HepG2 (cell line): Measurements from ENCODE around the gene SIRT7. TPM values are rescaled to one million over a fixed set of nuclear protein-coding genes. Genes with fewer than 3 reads are reported as not detected.

ENCODE experiments used
- GPN1 ChIP-seq: sonication (generic); formaldehyde crosslinking; IDR thresholded peaks from 2 replicates; pipeline ENCODE4 v1.5.1; 2020; ENCODE audit warnings: missing genetic modification reagents, borderline replicate concordance
- HCFC1 ChIP-seq: fragments of 150-350 bp; IDR thresholded peaks from 2 replicates; pipeline ENCODE4 v1.6.1; 2014; ENCODE audit warnings: low read depth, low read length
- MAF1 ChIP-seq: sonication (generic); formaldehyde crosslinking; IDR thresholded peaks from 2 replicates; pipeline ENCODE4 v1.5.0; 2020; ENCODE audit warnings: missing genetic modification reagents, borderline replicate concordance
- MAZ ChIP-seq, 2 experiments: sonication (generic) in 1 of 2; formaldehyde crosslinking in 1 of 2; IDR thresholded peaks; 2 replicates each; pipeline versions ENCODE4 v1.5.0 to v1.6.1; 2012 to 2020; ENCODE audit warnings: low read depth in 2 of 2, mild to moderate bottlenecking in 2 of 2, borderline replicate concordance in 1 of 2, improper control_type of control experiment in 1 of 2, low read length in 1 of 2, missing genetic modification reagents in 1 of 2, moderate library complexity in 1 of 2
- MIER3 ChIP-seq: IDR thresholded peaks from 2 replicates; pipeline ENCODE4 v1.6.1; 2016; ENCODE audit warnings: missing compliant biosample characterization, borderline replicate concordance
- MYC ChIP-seq: sonication (generic); formaldehyde crosslinking; IDR thresholded peaks from 2 replicates; pipeline ENCODE4 v1.9.0; 2021; ENCODE audit warnings: missing genetic modification reagents, borderline replicate concordance
- NCOA5 ChIP-seq: sonication (generic); formaldehyde crosslinking; IDR thresholded peaks from 2 replicates; pipeline ENCODE4 v1.4.0; 2020; ENCODE audit warnings: missing genetic modification reagents
- NR2C2 ChIP-seq: sonication (generic); formaldehyde crosslinking; IDR thresholded peaks from 2 replicates; pipeline ENCODE4 v1.4.0; 2020; ENCODE audit warnings: missing genetic modification reagents, mild to moderate bottlenecking, moderate library complexity, borderline replicate concordance
- PHB2 ChIP-seq: fragments of 450-650 bp; IDR thresholded peaks from 2 replicates; pipeline ENCODE4 v1.6.1; 2018; ENCODE audit not compliant: partially characterized antibody
- POGK ChIP-seq: sonication (generic); formaldehyde crosslinking; conservative IDR thresholded peaks from 2 replicates; pipeline ENCODE4 v1.8.0; 2022; ENCODE audit warnings: mild to moderate bottlenecking, moderate library complexity, missing genetic modification reagents
- POLR2AphosphoS5 ChIP-seq: IDR thresholded peaks from 2 replicates; pipeline ENCODE4 v1.6.1; 2012; ENCODE audit warnings: low read depth, low read length
- SCMH1 ChIP-seq: sonication (generic); formaldehyde crosslinking; IDR thresholded peaks from 2 replicates; pipeline ENCODE4 v1.9.0; 2021; ENCODE audit warnings: missing genetic modification reagents, mild to moderate bottlenecking, borderline replicate concordance
- SIN3B ChIP-seq: fragments of 150-350 bp; IDR thresholded peaks from 2 replicates; pipeline ENCODE4 v1.6.1; 2014; ENCODE audit warnings: low read length
- TGIF2 ChIP-seq: IDR thresholded peaks from 2 replicates; pipeline ENCODE4 v1.6.1; 2016; ENCODE audit warnings: control low read depth, missing compliant biosample characterization
- TRIM24 ChIP-seq: sonication (generic); formaldehyde crosslinking; IDR thresholded peaks from 2 replicates; pipeline ENCODE4 v1.8.0; 2022; ENCODE audit warnings: mild to moderate bottlenecking, missing genetic modification reagents
- ZBTB2 ChIP-seq: sonication (generic); formaldehyde crosslinking; IDR thresholded peaks from 2 replicates; pipeline ENCODE4 v1.8.0; 2022; ENCODE audit warnings: low read depth, missing genetic modification reagents
- ZBTB42 ChIP-seq: sonication (generic); formaldehyde crosslinking; IDR thresholded peaks from 2 replicates; pipeline ENCODE4 v1.5.0; 2020; ENCODE audit warnings: mild to moderate bottlenecking, missing genetic modification reagents
- ZBTB8A ChIP-seq: sonication (generic); formaldehyde crosslinking; IDR thresholded peaks from 2 replicates; pipeline ENCODE4 v1.4.0; 2020; ENCODE audit warnings: mild to moderate bottlenecking, low read depth, missing genetic modification reagents, borderline replicate concordance
- ZNF230 ChIP-seq: sonication (generic); formaldehyde crosslinking; IDR thresholded peaks from 2 replicates; pipeline ENCODE4 v1.4.0; 2020; ENCODE audit warnings: mild to moderate bottlenecking, missing genetic modification reagents
- ZNF274 ChIP-seq: sonication (generic); formaldehyde crosslinking; IDR thresholded peaks from 2 replicates; pipeline ENCODE4 v1.5.1; 2020; ENCODE audit warnings: mild to moderate bottlenecking, missing genetic modification reagents
- ZNF281 ChIP-seq: sonication (generic); formaldehyde crosslinking; IDR thresholded peaks from 2 replicates; pipeline ENCODE4 v1.4.0; 2020; ENCODE audit warnings: missing genetic modification reagents, borderline replicate concordance
- ZNF496 ChIP-seq: sonication (generic); formaldehyde crosslinking; IDR thresholded peaks from 2 replicates; pipeline ENCODE4 v1.8.1; 2023; ENCODE audit warnings: mild to moderate bottlenecking, moderate library complexity, missing genetic modification reagents; ENCODE audit not compliant: insufficient replicate concordance
- ZNF691 ChIP-seq: sonication (generic); formaldehyde crosslinking; IDR thresholded peaks from 2 replicates; pipeline ENCODE4 v1.4.0; 2020; ENCODE audit warnings: missing genetic modification reagents, low read depth, mild to moderate bottlenecking, borderline replicate concordance
- polyA plus RNA-seq, 8 experiments: library from polyadenylated mRNA; depleted of rRNA in 3 of 8; stranded (reverse) in 7 of 8; unstranded in 1 of 8; fragments of >200 nt; fragmentation: Illumina TruSeq in 4 of 8; extraction: Trizol in 4 of 8; gene quantifications; 2 replicates each; pipeline versions ENCODE4 v1.2.1 to v1.2.3, GENCODE V29; 2011 to 2016; ENCODE audit warnings: low read depth in 4 of 8, missing spikeins in 1 of 8, mixed read lengths in 1 of 8; ENCODE audit not compliant: insufficient read depth in 1 of 8
- total RNA-seq, 5 experiments: library from RNA; depleted of rRNA; stranded (reverse); fragments of >200 nt; fragmentation: Illumina TruSeq; extraction: Trizol; gene quantifications; 2 replicates each; pipeline ENCODE4 v1.2.3, GENCODE V29; 2016; ENCODE audit warnings: low read depth in 1 of 5

The SIRT7 gene
- total and polyA plus RNA-seq, 2 of the 13 experiments (the other 11 are each of a cell fraction or from before 2014, with no cell fraction given) = 8.3 to 24.8 TPM

- TF ChIP-seq ZBTB2 (CRISPR knock-in tag) (0 out of 2 replicates have a peak, but pooled peaks have one; percentile 55), TGIF2 (CRISPR knock-in tag) (no peak), HCFC1 (no peak), ZNF496 (CRISPR knock-in tag) (no peak), SIN3B (no peak), ZBTB42 (CRISPR knock-in tag) (no peak), ZNF274 (CRISPR knock-in tag) (no peak; the same call in 1 of the 2 replicates), SCMH1 (CRISPR knock-in tag) (no peak), ZNF691 (CRISPR knock-in tag) (no peak), GPN1 (CRISPR knock-in tag) (no peak), MAF1 (CRISPR knock-in tag) (0 out of 2 replicates have a peak, but pooled peaks have one; percentile 53), ZNF230 (CRISPR knock-in tag) (no peak), MAZ (IDR thresholded peaks at IDR 0.05; ENCODE audit: borderline replicate concordance, low read depth, low read length) (no peak), MAZ (CRISPR knock-in tag; IDR thresholded peaks at IDR 0.05; ENCODE audit: low read depth) (0 out of 2 replicates have a peak, but pooled peaks have one; percentile 13), ZBTB8A (no peak; the same call in 1 of the 2 replicates), NR2C2 (0 out of 2 replicates have a peak, but pooled peaks have one; percentile 15), NCOA5 (CRISPR knock-in tag) (peak; percentile 97), POGK (CRISPR knock-in tag) (peak; percentile 81), MYC (CRISPR knock-in tag) (peak; percentile 43; the same call in 1 of the 2 replicates), POLR2AphosphoS5 (no peak), PHB2 (no peak), TRIM24 (CRISPR knock-in tag) (no peak), ZNF281 (no peak), MIER3 (CRISPR knock-in tag) (no peak)
Observed at GRCh38 chr17:81902023-81902652, 15.8 kb downstream of the SIRT7 start, which contains the start of gene NPB (continued).
